ENCODE measurements around the gene PIK3CA.
"Not testable (repeated sequence)": the region's sequence is repeated elsewhere in the genome, so short reads cannot be mapped to it uniquely, and the experiment has no call there.

PIK3CA gene

GRCh38 chr3:179200790-179201189 lies 52.6 kb downstream of the PIK3CA start:
- DNase-seq = no peak

- DNase-seq = not testable (repeated sequence)
Observed at GRCh38 chr3:179215550-179215949, 67.4 kb downstream of the PIK3CA start.

- DNase-seq = not testable (repeated sequence)
Observed at GRCh38 chr3:179218213-179218612, 70.1 kb downstream of the PIK3CA start.

- DNase-seq = no peak
Observed at GRCh38 chr3:179223548-179223947, 75.4 kb downstream of the PIK3CA start.

- DNase-seq = no peak
Observed at GRCh38 chr3:179224584-179224983, 76.4 kb downstream of the PIK3CA start.

GRCh38 chr3:179227349-179227748 lies 79.2 kb downstream of the PIK3CA start:
- no peak for DNase-seq

- DNase-seq = no peak
Observed at GRCh38 chr3:179229177-179229576, 81.0 kb downstream of the PIK3CA start.

GRCh38 chr3:179233043-179233442 lies 84.9 kb downstream of the PIK3CA start:
- no peak for DNase-seq

GRCh38 chr3:179234199-179234598 lies 86.0 kb downstream of the PIK3CA start:
- no peak for DNase-seq

GRCh38 chr3:179236669-179237301 lies 88.6 kb downstream of the PIK3CA start:
- no peak for DNase-seq

- not testable (repeated sequence) for DNase-seq
Observed at GRCh38 chr3:179240299-179240698, 92.1 kb downstream of the PIK3CA start.

- DNase-seq = not testable (repeated sequence)
Observed at GRCh38 chr3:179242859-179243258, 94.7 kb downstream of the PIK3CA start.

- DNase-seq = no peak
Observed at GRCh38 chr3:179244878-179245277, 96.7 kb downstream of the PIK3CA start.

GRCh38 chr3:179247289-179248015 lies 99.3 kb downstream of the PIK3CA start:
- no peak for DNase-seq

- DNase-seq = no peak
Observed at GRCh38 chr3:179250803-179251476, 102.8 kb downstream of the PIK3CA start, which contains the start of gene KCNMB3. TSS of gene KCNMB3 (minus strand) at chr3:179251114. CDS start at chr3:179250990, 124 bp downstream.

- no peak for DNase-seq
Observed at GRCh38 chr3:179256813-179257212, 108.7 kb downstream of the PIK3CA start.

GRCh38 chr3:179257742-179258141 lies 109.6 kb downstream of the PIK3CA start:
- not testable (repeated sequence) for DNase-seq

GRCh38 chr3:179258820-179259219 lies 110.7 kb downstream of the PIK3CA start:
- DNase-seq = no peak

GRCh38 chr3:179259959-179260756 lies 112.0 kb downstream of the PIK3CA start:
- DNase-seq = not testable (repeated sequence)

- DNase-seq = peak; percentile 44 to 74
Observed at GRCh38 chr3:179260949-179261765, 113.0 kb downstream of the PIK3CA start.

- DNase-seq = no peak
Observed at GRCh38 chr3:179263134-179263533, 115.0 kb downstream of the PIK3CA start.

- DNase-seq = no peak
Observed at GRCh38 chr3:179264449-179264848, 116.3 kb downstream of the PIK3CA start.

Measured in NCI-H524 (cell line).